Stimulated activated memory B cell treated with anti-CD40 and anti-IgM and Interleukin-4, amounts not matched to agents 10 μg/mL and 1 μg/mL and 100 μg/mL, for 72 hours (primary cell): ENCODE results near the gene NUP43.
"Not testable (repeated sequence)": the region's sequence is repeated elsewhere in the genome, so short reads cannot be mapped to it uniquely, and the experiment has no call there.

Source experiments
- ATAC-seq: fragments of 150-1000 bp; cut with Tn5 transposase; 2 replicates; pipeline ENCODE4 v1.10.0; 2021
- H3K27ac Mint-ChIP-seq: one replicate; pipeline ENCODE4 v1.8.0; 2022; ENCODE audit warnings: mild to moderate bottlenecking, mixed read lengths
- H3K27me3 Mint-ChIP-seq: one replicate; pipeline ENCODE4 v1.8.0; 2022; ENCODE audit warnings: mixed read lengths
- H3K36me3 Mint-ChIP-seq: one replicate; pipeline ENCODE4 v1.8.0; 2022; ENCODE audit warnings: mixed read lengths
- H3K4me1 Mint-ChIP-seq: one replicate; pipeline ENCODE4 v1.8.0; 2022; ENCODE audit warnings: mixed read lengths
- H3K4me3 Mint-ChIP-seq: one replicate; pipeline ENCODE4 v1.8.0; 2022; ENCODE audit warnings: mild to moderate bottlenecking, moderate library complexity, mixed read lengths
- H3K9me3 Mint-ChIP-seq: one replicate; pipeline ENCODE4 v1.8.0; 2022; ENCODE audit warnings: mixed read lengths

NUP43 gene

GRCh38 chr6:149753374-149753637, 7.0 kb upstream of the NUP43 start:
- not testable (repeated sequence) for H3K27ac Mint-ChIP-seq, ATAC-seq, H3K9me3 Mint-ChIP-seq, H3K36me3 Mint-ChIP-seq, H3K4me3 Mint-ChIP-seq, H3K27me3 Mint-ChIP-seq
- H3K4me1 Mint-ChIP-seq = peaks cover 30% of the 10 kb centered on the region

DNA sequence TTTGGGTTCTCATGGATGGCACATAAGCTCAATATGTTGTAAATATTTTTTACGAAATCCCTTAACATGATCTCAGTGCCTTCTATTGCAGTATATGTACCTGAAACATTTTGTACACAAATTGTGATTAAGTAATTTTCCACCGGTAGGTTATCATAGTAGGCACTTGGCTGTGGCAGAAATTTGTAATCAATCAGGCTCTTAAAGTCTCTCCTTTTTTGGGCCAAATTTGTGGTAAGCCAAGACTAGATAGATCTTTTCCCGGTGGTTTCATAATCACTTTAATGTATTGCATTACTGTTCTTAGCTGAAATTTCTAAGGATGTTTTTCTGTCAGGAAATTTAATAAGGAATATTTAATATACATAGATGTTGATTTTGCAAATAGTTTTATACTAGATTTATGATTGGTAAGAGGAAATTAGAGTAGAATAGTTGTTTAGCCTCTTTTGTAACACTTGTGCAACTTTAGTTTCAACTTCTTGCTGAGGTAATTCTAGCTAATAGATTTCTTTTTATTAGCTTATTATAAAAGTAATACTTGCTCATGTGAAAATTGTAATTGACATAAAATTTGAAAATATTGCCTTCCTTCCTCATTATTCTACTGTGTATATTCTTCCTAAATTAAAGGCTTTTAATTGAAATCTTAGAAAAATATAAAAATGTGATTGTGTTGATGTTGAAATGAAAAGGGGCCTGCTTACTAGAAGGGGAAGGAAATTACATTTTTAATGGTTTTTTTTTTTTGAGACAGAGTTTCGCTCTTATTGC, 6.5 kb upstream of the NUP43 start:
- no peak for ATAC-seq
- no peaks in the 10 kb centered on the region for H3K27me3 Mint-ChIP-seq
- H3K36me3 Mint-ChIP-seq = peaks cover 6% of the 10 kb centered on the region
- no peaks in the 10 kb centered on the region for H3K9me3 Mint-ChIP-seq
- no peak overlapping the region for H3K4me3 Mint-ChIP-seq
- H3K4me1 Mint-ChIP-seq = peaks cover 30% of the 10 kb centered on the region
- no peak overlapping the region for H3K27ac Mint-ChIP-seq

DNA sequence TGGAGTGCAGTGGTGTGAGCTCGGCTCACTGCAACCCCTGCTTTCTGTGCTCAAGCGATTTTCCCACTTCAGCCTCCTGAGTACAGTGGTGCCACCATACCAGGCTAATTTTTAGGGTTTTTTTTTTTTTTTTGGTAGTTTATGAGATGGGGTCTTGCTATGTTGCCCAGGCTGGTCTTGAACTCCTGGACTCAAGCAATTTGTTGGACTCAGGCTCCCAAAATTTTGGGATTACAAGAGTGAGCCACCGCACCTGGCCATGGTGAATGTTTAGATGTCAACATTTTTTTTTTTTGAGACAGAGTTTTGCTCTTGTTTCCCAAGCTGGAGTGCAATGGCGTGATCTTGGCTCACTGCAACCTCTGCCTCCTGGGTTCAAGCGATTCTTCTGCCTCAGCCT, 5.6 kb upstream of the NUP43 start:
- H3K27ac Mint-ChIP-seq, H3K9me3 Mint-ChIP-seq, H3K4me3 Mint-ChIP-seq, H3K27me3 Mint-ChIP-seq, ATAC-seq, H3K36me3 Mint-ChIP-seq: not testable (repeated sequence)
- peaks cover 35% of the 10 kb centered on the region for H3K4me1 Mint-ChIP-seq

DNA sequence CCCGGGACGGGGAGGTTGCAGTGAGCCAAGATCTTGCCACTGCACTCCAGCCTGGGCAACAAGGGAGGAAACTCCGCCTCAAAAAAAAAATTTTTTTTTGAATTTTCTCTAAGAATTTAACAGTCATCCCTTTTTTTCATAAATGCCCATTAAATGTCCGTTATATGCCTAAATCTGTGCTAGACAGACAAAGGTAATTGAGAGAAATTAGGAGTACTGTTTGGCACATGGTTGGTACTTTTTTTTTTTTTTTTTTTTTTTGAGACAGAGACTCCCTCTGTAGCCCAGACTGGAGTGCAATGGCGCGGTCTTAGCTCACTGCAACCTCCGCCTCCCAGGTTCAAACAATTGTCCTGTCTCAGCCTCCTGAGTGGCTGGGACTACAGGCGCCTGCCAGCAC, 4.9 kb upstream of the NUP43 start:
- H3K27me3 Mint-ChIP-seq = no peaks in the 10 kb centered on the region
- H3K4me1 Mint-ChIP-seq = peaks cover 41% of the 10 kb centered on the region
- peak overlapping the region; percentile 82 for H3K4me3 Mint-ChIP-seq
- ATAC-seq = no peak
- peaks cover 6% of the 10 kb centered on the region for H3K36me3 Mint-ChIP-seq
- no peaks in the 10 kb centered on the region for H3K9me3 Mint-ChIP-seq
- no peak overlapping the region for H3K27ac Mint-ChIP-seq

GRCh38 chr6:149750136-149750609, 3.8 kb upstream of the NUP43 start:
- H3K27ac Mint-ChIP-seq = peak overlapping the region; percentile 83
- H3K9me3 Mint-ChIP-seq = no peaks in the 10 kb centered on the region
- peaks cover 32% of the 10 kb centered on the region for H3K4me1 Mint-ChIP-seq
- no peaks in the 10 kb centered on the region for H3K36me3 Mint-ChIP-seq
- peak; percentile 60 for ATAC-seq
- peak overlapping the region; percentile 82 for H3K4me3 Mint-ChIP-seq
- H3K27me3 Mint-ChIP-seq = no peaks in the 10 kb centered on the region

GRCh38 chr6:149749594-149750135, 3.3 kb upstream of the NUP43 start, which contains the start of gene PCMT1:
Gene PCMT1, plus strand, starts transcription at chr6:149749741. Its CDS starts 161 bp downstream, at chr6:149749902.
- Mint-ChIP-seq H3K4me1 (peaks cover 29% of the 10 kb centered on the region), H3K27me3 (no peaks in the 10 kb centered on the region), H3K36me3 (no peaks in the 10 kb centered on the region), H3K4me3 (peak within 1 kb of the TSS; percentile 82), H3K9me3 (no peaks in the 10 kb centered on the region), H3K27ac (peak within 1 kb of the TSS; percentile 83)
- peak; percentile 96 for ATAC-seq

DNA sequence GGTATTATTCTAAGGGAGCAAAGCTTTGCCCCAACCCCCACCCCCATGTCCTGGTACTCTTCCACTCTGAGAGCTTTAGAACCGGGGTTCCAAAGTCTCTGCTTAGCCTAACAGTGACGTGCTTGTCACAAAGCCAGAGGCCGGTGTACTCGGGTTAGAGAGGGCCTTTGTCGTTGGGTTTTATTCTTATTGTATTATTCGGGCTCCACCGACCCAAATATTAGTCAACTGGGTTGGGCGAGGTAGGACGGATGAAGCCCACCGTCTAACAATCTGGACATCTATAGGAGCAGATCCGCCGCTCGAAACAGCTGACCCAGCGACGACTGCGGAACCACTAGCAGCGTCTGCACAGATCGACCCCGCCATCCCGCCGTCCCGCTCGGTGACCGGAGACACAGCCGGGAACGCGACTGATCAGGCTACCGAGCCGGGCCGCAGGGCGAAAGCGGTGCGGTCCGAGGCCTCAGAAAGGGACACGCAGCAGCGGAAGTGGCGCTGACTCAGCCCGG, 2.8 kb upstream of the NUP43 start:
- peak overlapping the region; percentile 82 for H3K4me3 Mint-ChIP-seq
- not testable (repeated sequence) for H3K27me3 Mint-ChIP-seq, H3K9me3 Mint-ChIP-seq, H3K36me3 Mint-ChIP-seq
- ATAC-seq = peak; percentile 1
- peak overlapping the region; percentile 83 for H3K27ac Mint-ChIP-seq
- peaks cover 29% of the 10 kb centered on the region for H3K4me1 Mint-ChIP-seq

DNA sequence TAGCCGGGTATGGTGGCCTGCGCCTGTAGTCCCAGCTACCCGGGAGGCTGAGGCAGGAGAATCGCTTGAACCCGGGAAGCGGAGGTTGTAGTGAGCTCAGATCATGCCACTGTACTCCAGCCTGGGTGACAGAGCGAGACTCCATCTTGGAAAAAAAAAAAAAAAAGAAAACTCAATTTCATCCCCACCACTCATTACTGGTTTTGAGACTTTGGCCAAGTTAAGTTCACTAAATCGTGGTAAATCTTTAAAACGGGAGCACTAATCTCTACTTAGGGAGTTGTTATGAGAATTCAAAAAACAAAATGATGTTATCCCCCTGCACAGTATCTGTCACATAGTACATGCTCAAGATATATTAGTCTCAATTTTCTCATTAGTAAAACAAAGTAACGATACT, 1.1 kb downstream of the NUP43 start:
- H3K4me1 Mint-ChIP-seq = peaks cover 14% of the 10 kb centered on the region
- not testable (repeated sequence) for H3K27me3 Mint-ChIP-seq, ATAC-seq, H3K9me3 Mint-ChIP-seq
- H3K36me3 Mint-ChIP-seq = peaks cover 12% of the 10 kb centered on the region
- peak overlapping the region; percentile 88 for H3K27ac Mint-ChIP-seq
- peak overlapping the region; percentile 96 for H3K4me3 Mint-ChIP-seq

DNA sequence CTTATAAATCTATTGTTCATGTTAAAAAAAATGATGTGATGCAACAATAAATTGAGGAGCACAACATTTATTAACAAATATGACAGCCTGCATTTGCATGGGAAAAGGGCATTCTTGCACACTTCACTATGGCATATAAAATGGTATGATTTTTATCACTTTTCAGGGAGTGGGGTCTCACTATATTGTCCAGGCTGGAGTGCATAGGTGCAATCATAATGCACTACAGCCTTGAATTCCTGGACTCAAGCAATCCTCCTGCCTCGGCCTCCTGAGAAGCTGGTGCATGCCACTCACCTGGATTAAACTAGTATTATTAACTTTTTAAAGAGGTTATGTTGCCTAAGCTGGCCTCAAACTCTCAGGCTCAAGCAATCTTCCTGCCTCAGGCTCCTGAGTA, 11.4 kb downstream of the NUP43 start:
- Mint-ChIP-seq H3K4me1 (no peaks in the 10 kb centered on the region), H3K27ac (no peak overlapping the region), H3K36me3 (peaks cover 24% of the 10 kb centered on the region), H3K4me3 (no peak overlapping the region), H3K9me3 (no peaks in the 10 kb centered on the region), H3K27me3 (no peaks in the 10 kb centered on the region)
- no peak for ATAC-seq

DNA sequence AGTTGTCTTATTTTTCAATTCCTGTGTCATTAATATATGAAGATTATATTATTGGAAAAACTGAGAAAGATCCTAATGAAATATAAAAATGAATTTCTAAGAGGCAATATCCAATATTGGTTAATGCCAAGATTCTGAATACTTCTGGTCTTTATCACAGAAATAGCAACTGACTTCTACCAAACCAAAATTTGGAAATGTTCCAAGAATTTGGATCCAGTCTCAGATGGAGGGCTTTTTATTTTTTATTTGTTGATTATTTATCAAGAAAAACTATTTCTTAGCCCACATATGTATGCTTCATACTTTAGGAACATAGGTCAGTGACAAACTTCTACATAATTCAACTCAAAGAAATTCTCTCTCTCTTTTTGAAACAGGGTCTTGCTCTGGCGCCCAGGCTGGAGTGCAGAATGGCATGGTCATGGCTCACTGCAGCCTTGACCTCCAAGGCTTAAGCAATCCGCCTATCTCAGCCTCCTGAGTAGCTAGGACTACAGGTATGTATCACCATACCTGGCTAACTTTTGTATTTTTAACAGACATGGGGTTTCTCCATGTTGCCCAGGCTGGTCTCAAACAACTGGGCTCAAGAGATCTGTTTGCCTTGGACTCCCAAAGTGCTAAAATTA, 13.1 kb downstream of the NUP43 start:
- H3K4me1 Mint-ChIP-seq = peaks cover 9% of the 10 kb centered on the region
- peaks cover 22% of the 10 kb centered on the region for H3K36me3 Mint-ChIP-seq
- no peak for ATAC-seq
- H3K4me3 Mint-ChIP-seq = no peak overlapping the region
- no peak overlapping the region for H3K27ac Mint-ChIP-seq
- no peaks in the 10 kb centered on the region for H3K9me3 Mint-ChIP-seq
- H3K27me3 Mint-ChIP-seq = no peaks in the 10 kb centered on the region

DNA sequence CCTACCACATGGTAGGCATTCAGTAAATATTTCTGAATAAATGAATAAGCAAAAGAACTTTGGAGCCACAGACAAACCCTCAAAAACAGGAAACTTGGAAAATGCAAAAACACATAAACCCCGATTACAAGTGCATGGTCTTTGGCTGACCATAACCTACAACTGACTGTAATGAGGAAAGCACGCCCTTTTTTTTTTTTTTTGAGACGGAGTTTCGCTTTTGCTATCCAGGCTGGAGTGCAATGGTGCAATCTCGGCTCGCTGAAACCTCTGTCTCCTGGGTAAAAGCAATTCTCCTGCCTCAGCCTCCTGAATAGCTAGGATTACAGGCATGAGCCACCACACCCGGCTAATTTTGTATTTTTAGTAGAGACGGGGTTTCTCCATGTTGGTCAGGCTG, 16.5 kb downstream of the NUP43 start:
- Mint-ChIP-seq H3K36me3 (peaks cover 17% of the 10 kb centered on the region), H3K4me1 (peaks cover 12% of the 10 kb centered on the region), H3K27me3 (no peaks in the 10 kb centered on the region), H3K4me3 (no peak overlapping the region), H3K27ac (peak overlapping the region; percentile 4), H3K9me3 (no peaks in the 10 kb centered on the region)
- no peak for ATAC-seq

- Mint-ChIP-seq H3K27ac (peak overlapping the region; percentile 4), H3K36me3 (peaks cover 23% of the 10 kb centered on the region)
Measured at GRCh38 chr6:149728499-149729234, 17.7 kb downstream of the NUP43 start.

GRCh38 chr6:149727793-149728498, 18.4 kb downstream of the NUP43 start:
- Mint-ChIP-seq H3K4me1 (peaks cover 12% of the 10 kb centered on the region), H3K9me3 (no peaks in the 10 kb centered on the region), H3K36me3 (peaks cover 23% of the 10 kb centered on the region), H3K27ac (peak overlapping the region; percentile 4), H3K27me3 (no peaks in the 10 kb centered on the region), H3K4me3 (no peak overlapping the region)
- ATAC-seq = no peak

More at GRCh38 chr6:149728499-149729234, 17.7 kb downstream of the NUP43 start:
- ATAC-seq = no peak
- no peaks in the 10 kb centered on the region for H3K9me3 Mint-ChIP-seq
- H3K4me1 Mint-ChIP-seq = peaks cover 12% of the 10 kb centered on the region
- H3K4me3 Mint-ChIP-seq = no peak overlapping the region
- no peaks in the 10 kb centered on the region for H3K27me3 Mint-ChIP-seq

DNA sequence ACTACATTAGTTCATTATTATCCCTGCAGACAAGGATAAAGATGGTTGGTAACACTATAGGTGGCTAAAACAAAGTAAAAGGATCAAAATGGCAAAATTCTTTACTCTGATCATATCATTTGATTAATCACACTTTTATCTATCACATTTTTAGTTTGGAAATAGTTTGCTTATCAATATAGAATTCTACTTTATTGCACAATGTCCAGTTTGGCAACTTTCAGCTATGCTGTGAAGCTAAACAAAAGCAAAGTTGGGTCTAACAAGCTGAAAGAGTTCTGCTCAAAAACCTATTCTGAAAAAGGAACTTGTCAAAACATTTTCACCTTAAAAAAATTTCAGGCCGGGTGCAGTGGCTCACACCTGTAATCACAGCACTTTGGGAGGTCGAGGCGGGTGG, 20.5 kb downstream of the NUP43 start:
- Mint-ChIP-seq H3K27ac (no peak overlapping the region), H3K9me3 (no peaks in the 10 kb centered on the region), H3K27me3 (no peaks in the 10 kb centered on the region), H3K36me3 (peaks cover 23% of the 10 kb centered on the region), H3K4me3 (no peak overlapping the region), H3K4me1 (peaks cover 12% of the 10 kb centered on the region)
- ATAC-seq = no peak
